GM21576 (cell line): Measurements from ENCODE around the gene SMG9.

Experiments
- ATAC-seq: cut with Tn5 transposase; IDR thresholded peaks from one replicate; pipeline ENCODE4 v1.9.1; 2021; ENCODE audit warnings: mild to moderate bottlenecking, moderate library complexity; ENCODE audit not compliant: unreplicated experiment

SMG9 gene

GRCh38 chr19:43759515-43759914, 4.8 kb upstream of the SMG9 start:
- ATAC-seq = no peak

- ATAC-seq = no peak
These were observed 567 bp upstream of the SMG9 start for GRCh38 chr19:43755256-43755801.

GRCh38 chr19:43754253-43754502, 584 bp downstream of the SMG9 start:
- ATAC-seq = no peak

- no peak for ATAC-seq
These were observed 2.4 kb downstream of the SMG9 start for GRCh38 chr19:43752287-43752875.

- ATAC-seq = no peak
These were observed 3.1 kb downstream of the SMG9 start for GRCh38 chr19:43751466-43752220.

GRCh38 chr19:43749898-43750297, 4.9 kb downstream of the SMG9 start:
- ATAC-seq = no peak

- ATAC-seq = no peak
These were observed 5.6 kb downstream of the SMG9 start for GRCh38 chr19:43749152-43749551.

- no peak for ATAC-seq
These were observed 6.1 kb downstream of the SMG9 start for GRCh38 chr19:43748685-43749084.

- no peak for ATAC-seq
These were observed 6.6 kb downstream of the SMG9 start for GRCh38 chr19:43748205-43748594.

- no peak for ATAC-seq
These were observed 7.1 kb downstream of the SMG9 start for GRCh38 chr19:43747557-43748204.

- ATAC-seq = no peak
These were observed 11.7 kb downstream of the SMG9 start for GRCh38 chr19:43743059-43743458.

- no peak for ATAC-seq
These were observed 13.5 kb downstream of the SMG9 start for GRCh38 chr19:43741075-43741825.

- no peak for ATAC-seq
These were observed 15.1 kb downstream of the SMG9 start for GRCh38 chr19:43739439-43740235.

GRCh38 chr19:43738780-43739211, 16.0 kb downstream of the SMG9 start:
- no peak for ATAC-seq

- no peak for ATAC-seq
These were observed 18.8 kb downstream of the SMG9 start for GRCh38 chr19:43735957-43736356.

- ATAC-seq = no peak
These were observed 19.7 kb downstream of the SMG9 start for GRCh38 chr19:43735013-43735412.

- ATAC-seq = no peak
These were observed 22.9 kb downstream of the SMG9 start for GRCh38 chr19:43731846-43732245.

GRCh38 chr19:43731346-43731745, 23.4 kb downstream of the SMG9 start:
- no peak for ATAC-seq

- no peak for ATAC-seq
These were observed 24.8 kb downstream of the SMG9 start for GRCh38 chr19:43729919-43730318.

- no peak for ATAC-seq
These were observed 27.2 kb downstream of the SMG9 start for GRCh38 chr19:43727593-43727853.
